Measurements from ENCODE around the gene RGS3. TPM values are rescaled to one million over a fixed set of nuclear protein-coding genes. Genes with fewer than 3 reads are reported as not detected.
"Not testable (repeated sequence)": the region's sequence is repeated elsewhere in the genome, so short reads cannot be mapped to it uniquely, and the experiment has no call there.

RGS3 gene
- total RNA-seq, 1 donor = 34.7 TPM

DNA sequence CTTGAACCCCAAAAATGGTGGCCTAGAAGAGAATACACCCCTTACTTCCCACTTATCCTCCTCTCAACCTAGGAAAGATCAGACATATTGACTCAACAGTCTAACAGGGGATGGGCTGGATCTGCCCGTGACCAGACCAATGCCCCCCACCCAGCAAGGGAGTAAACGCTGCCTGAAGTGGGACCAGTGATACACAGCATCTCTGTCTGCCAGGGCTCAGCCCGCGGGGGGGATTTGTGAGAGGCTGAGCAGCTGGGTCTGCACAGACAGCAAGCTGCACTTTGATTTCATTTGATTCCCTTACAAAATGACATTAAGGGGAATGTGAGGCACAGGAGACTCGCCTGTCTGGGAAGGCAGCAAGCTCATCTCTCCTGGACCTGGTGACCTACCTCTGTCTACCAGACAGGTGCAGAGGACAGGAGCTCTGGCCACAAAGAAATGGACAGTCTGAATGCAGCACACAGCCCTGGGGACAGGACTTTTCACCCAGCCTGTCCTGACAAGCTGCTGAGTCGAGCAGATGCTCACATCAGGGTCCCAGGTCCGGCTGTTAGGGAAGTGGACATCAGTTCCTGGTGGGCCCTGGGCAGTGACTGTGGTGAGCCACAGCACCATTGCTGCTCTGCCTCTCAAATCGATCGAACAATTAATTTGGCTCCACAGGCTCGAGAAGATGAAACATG, 79.9 kb downstream of the RGS3 start:
- no peak for DNase-seq (ENCODE audit: low read depth in 2 of 3, low spot score in 2 of 3)

DNA sequence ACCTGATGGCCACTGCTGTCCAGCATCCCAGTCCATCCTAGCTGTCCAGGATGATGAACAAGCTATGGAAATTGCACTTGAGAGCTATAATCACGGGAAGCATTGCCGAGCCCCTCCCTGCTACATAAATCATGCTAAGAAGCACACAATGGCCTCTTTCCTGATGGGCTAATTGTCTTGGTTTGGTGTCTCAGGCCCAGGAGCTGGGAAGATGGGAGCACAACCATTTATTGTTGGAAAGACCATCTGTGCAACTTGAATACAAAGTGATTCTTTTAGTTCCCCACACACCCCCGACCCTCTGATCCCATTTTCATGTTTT, 80.4 kb downstream of the RGS3 start:
- DNase-seq (ENCODE audit: low read depth in 2 of 3, low spot score in 2 of 3) = no peak

DNA sequence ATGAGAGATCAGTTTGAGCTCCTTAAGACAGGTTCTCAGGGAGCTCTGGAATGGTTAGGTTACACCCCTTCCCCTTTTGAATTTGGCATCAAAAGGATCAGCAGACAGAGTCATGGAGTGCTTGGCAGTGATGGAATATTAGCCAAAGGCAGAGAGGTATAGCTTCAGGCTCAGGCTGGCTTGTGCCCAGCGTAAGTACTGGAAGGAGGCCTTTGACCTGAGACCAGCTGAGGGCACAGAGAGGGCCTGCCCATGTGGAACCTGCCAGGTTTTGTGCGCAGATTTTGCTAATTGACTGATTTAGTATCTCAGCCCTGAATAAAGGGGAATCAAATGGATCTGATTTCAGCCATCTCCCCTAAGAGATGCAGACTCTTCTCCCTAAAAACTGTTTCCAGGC, 81.5 kb downstream of the RGS3 start:
- no peak for DNase-seq (ENCODE audit: low read depth in 2 of 3, low spot score in 2 of 3)

DNA sequence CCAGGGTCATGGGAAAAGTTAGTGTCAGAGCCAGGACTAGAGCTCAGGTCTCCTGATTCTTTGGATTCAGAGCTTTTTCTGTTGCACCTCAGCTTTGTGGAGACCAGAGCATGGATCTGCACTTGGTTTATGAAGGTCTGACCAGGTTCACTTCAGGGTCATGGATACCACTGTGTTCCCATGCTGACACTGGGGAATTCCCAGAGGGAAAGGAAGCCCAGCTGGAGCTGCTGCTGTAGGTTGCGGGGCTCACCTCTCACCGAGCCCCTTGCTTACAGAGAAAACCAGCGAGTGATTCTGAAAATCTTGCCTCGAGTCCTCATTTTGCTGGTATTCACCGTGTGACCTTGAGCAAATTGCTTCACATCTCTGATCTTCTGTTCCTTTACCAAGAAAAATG, 83.0 kb downstream of the RGS3 start:
- no peak for DNase-seq (ENCODE audit: low read depth in 2 of 3, low spot score in 2 of 3)

DNA sequence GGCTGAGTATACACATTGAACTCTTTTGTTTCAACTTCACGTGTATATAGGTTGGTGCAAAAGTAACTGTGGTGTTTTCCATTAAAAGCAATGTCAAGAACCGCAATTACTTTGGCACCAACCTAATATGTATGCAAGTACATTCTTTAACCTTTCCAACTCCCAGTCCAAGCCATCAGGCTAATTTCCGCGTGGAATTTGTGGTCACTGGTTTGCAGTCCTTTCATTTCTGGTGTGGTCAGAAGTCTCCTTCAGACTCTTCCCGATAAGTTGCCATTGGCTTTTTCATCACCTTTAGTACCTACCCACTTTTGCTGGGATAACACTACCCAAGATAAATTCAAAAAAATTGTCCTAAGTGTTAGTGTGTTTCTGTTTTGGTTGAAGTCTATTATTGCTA, 84.0 kb downstream of the RGS3 start:
- no peak for DNase-seq (ENCODE audit: low read depth in 2 of 3, low spot score in 2 of 3)

DNA sequence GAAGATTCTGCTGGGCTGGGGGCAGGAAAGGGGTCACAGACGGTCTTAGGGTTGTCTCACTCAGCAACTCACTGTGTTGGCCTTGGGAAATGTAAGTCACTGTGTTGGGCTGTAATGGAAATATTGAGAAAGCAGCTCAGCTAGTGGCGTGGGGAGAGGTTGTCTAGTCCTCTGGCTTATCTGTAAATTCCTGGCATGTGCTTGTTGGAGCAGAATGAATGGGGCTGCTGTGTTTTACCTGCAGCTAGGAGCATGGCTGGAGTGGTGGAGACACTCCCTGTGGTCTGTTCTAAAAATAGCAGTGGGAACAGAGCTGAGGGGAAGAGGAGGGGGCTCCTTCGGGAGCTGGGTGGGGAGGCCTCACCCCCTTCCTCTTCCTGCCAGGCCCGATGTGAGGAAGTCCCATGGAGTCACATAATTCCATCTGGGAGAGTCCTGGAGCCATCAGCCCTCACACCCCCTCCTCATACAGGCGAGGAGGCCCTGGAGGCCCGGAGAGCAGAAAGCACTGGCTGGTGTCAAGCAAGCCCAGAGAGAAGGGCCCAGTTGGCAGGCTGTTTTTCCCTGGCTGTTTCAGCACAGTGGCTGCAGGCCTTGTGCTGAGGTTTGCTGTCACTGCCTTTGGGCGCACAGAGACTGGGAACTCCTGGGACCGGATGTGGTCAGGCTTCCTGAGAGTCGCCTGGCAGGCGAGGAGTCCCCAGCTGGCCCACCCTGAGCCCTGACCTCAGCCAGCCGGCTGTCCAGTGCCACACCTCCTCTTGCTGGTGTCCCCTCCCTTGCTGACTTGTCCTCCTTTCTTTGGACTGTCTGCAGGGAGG, 84.9 kb downstream of the RGS3 start:
- peak in 2 of 3 donors; percentile 27 to 41 for DNase-seq (ENCODE audit: low read depth in 2 of 3, low spot score in 2 of 3)

DNA sequence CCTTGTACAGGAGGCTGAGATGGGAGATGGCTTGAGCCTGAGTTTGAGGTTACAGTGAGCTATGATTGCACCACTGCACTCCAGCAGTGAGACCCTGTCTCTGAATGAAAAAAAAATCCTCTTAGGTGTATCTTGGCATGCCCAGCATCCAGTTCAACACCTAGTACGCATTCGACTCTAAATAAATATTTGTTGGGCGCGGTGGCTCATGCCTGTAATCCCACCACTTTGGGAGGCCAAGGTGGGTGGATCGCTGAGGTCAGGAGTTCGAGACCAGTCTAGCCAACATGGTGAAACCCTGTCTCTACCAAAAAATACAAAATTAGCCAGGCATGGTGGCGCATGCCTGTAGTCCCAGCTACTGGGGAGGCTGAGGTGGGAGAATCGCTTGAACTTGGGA, 86.4 kb downstream of the RGS3 start:
- not testable (repeated sequence) for DNase-seq (ENCODE audit: low read depth in 2 of 3, low spot score in 2 of 3)

DNA sequence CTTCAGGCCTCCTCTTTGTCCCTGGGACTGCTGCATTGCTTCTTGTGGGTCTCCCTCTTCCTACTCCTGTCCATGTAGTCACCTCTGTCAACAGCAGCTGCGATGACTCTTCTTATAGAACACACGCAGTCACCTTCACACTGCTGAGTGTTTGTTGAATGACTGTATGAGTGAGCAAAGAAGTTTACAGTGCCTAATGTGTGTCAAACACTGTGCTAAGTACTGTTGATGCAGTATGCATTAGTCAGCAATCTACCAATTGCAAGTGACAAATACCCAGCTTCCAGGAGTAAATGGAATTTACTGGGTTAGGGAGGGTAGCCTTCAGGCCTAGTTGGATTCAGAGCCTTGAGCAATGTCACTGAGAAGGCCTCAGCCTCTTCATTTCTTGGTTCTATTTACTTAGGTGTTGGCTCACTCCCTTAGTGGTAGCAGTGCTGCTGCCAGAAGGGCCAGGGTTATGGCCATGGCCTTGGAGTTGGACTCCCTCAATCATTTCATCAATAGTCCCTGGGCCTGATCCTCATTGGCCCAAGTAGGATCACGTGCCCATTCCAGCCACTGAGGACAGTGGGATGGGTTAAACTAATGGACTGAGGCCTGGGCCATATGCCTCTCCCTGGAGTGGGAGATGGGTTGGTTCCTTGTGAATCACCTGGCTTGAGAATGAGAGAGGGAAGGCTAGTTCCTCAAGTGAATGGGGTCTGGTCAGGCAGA, 93.5 kb downstream of the RGS3 start:
- no peak for DNase-seq (ENCODE audit: low read depth in 2 of 3, low spot score in 2 of 3)

DNA sequence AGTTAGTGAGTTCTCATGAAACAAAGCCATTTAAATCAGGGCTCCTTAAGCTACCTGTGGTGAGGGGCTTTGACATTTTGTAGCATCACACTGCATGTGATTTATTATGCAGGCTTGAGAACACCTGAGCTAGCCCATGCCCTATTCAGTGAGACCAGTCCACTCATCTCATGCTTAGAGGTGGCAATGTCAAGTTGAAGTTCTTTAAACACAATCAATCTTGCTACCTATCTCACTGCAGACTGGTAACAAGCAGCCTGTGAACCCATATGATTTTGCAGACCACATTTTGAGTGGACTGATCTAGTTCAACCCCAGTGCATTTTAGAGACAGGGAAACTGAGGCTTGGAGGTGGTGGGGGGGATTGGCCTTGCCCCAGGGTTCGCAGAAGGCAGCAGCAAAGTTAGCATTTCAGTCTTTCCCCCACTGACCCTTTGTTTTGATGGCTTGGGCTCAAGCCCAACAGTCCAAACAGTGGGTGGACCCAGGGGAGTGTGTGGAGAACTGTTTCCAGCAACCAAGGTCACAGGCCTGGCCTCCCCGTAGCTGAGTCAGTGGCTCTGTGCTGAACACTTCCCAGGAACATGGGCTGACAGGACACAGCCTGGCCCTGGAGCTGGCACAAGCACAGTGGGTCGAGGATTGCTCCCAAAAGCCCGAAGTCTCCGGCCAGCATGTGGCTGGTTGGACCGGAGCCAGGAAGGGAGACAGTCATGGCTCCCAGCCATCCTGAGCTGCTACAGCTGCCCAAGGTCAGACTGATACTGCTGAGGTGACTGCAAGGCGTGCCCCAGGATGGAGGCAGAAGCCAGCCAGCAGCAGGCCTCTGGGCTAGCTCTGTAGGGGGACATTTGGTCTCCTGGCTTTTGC, 95.3 kb downstream of the RGS3 start:
- no peak for DNase-seq (ENCODE audit: low read depth in 2 of 3, low spot score in 2 of 3)

DNA sequence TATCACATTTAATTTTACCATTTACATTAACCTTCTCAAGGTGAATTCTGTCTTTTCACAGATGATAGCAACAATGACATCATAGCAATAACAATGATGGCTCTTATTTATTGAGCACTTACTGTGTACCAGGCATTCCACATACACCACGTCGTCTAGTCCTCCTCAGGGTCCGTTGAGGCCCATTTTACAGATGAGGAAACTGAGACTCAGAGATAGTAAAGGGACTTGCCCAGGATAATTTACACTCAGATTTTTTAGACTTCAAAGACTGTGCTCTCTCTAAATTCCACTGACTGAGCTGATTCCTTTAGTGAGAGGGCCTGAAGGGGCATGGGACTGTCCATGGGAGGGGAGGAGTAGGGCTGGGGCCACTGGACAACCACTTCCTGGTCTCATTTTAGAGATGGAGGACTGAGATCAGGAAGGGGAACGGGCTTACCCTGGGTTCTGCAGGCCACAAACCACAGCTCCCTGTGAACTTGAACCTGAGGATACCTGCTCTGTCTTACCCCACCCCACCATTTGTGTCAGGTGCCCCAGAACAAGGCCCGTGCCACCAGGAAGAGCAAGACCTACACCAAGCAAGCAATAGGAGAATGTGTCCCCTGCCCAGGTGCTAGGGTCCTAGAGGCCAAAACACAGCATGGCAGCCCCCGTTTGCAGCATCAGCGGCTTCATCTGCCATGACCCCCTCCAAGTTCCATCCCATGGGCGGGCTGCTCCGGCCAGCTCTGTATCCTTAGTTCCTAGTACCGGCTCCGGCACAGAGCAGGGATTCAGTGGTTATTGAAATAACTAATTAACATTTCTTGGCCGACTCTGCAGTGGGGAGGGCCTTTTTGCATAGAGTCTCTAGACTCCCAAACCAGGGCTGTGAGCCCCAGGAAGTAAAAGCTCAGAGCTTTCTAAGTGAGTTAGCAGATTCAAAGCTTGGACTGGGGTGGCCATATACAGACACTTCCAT, 96.6 kb downstream of the RGS3 start:
- DNase-seq (ENCODE audit: low read depth in 2 of 3, low spot score in 2 of 3) = no peak

DNA sequence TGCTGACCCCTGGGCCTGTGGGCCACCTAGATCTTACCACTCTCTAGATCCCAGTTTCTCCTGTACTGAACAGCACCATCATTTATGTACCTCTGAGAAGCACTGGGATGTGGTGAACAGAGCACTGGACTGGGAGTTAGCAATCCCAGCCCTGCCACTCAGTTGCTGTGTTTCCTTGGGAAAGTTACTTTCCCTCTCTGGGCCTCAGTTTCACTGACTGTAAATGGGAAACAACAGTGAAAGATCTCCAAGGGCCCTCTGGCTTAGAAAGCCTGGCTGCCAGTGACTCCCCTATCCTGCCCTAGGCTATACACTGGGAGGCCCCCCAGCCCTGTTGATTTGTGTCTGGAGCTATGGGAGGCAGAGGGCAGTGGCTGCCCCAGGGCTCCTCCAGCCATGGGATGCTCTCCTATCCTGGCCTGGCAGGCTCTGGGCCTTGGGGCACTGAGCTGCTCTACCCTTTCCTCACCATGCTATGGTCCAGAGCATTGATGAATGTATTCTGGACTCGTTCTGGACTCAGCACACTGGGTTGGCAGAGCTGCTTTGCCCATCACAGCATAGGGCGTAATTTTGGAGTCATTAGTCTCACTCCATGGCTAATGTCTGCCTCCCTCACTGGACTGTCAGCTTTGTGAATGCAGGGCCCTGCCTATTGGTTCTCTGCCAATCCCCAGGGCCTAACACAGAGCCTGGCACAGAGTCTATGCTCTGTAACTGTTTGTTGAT, 99.3 kb downstream of the RGS3 start:
- no peak for DNase-seq (ENCODE audit: low read depth in 2 of 3, low spot score in 2 of 3)

DNA sequence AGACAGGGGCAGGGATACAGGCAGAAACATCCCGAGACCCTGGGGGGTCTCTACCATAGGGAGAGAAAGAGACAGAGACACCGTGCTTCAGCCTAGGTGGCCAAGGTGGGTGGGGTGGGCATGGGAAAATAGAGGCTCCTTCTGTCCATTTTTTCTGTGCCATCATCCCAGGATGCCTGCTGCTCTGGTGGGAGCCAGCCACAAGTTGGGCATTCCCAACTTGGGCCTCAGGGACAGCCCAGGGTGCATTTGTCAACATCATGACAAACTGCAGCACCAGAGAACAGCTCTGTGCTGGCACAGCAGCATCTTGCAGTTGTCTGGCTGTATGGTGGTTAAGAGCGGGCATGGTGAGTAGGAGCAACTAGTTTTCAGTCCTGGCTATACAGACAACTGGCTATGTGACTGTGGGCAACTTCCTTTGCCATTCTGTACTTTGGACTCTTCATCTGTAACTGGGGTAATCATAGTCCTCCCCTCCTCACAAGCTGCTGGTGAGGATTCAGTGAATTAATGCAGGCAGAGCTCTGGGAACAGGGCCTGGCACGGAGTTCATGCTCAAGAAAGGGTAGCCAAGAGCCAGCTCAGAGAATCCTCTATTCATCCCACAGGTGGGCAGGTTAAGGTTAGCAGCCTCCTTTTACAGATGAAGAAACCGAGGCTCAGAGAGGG, 100.4 kb downstream of the RGS3 start:
- DNase-seq (ENCODE audit: low read depth in 2 of 3, low spot score in 2 of 3) = no peak

DNA sequence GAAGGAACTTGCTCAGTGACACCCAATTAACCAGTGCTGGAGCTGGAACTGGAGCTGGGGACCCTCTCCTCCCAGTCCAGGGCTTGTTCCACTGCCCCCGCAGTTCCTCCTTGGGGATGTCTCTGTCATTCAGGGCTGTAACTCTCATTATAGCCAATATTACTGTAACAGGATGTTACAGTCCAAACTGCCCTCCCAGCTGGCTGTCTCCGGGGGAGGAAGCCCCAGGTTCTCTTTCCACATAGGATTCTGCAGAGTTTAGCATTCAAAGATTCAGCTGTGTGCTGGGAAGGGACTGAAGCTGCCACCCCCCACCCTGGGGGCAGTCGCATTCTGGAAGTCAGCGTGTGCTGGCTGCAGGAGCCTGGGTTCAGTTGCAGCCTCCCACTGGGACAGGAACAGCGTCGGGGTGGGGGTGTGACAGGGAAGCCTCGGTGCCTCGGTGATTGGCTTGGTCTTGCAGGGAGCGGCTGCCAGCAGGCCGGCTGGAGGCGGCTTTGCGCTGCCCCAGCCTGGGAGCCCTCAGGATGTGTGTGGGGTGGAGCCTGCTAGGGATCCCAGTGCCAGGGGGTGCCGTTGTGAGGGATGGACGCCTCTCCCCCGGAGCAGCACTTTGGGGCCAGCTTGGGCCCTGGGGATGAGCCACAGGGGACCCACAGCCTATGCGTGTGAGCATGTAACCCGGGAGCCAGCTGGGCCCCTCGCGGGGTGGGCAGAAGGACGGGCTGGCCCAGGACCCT, 101.1 kb downstream of the RGS3 start:
- no peak for DNase-seq (ENCODE audit: low read depth in 2 of 3, low spot score in 2 of 3)

DNA sequence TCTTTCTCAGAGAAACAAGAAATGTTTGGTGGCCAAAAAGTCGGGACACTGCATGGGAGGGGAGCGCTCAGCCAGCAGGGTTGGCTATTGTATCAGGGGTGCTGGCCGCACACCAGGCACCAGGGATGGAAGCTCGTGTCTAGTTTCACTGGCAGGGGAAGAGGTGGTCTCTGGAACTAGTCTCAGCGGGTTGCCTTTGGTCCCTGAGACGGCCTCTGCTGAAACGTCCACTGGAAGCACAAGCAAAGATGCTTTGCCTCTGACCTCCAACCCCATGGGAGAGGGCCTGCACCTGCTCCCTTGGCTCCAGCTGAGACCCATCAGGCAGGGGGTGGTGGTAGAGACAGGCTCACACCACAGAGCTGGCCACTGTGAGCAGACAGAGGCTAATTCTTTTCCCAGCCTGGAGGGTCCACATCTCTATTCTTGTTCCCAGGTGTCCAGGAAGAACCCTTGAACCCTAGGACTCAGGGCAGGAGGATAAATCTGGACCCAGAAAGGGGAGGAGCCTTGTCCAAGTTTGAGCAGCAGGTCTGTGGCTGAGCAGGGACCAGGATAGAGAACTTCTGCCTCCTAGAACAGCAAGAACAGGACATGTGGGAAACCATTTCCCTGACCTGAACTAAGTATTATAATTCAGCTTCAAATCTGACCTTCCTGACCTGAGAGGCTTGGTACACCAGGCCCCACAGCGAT, 102.6 kb downstream of the RGS3 start:
- DNase-seq (ENCODE audit: low read depth in 2 of 3, low spot score in 2 of 3) = no peak

DNA sequence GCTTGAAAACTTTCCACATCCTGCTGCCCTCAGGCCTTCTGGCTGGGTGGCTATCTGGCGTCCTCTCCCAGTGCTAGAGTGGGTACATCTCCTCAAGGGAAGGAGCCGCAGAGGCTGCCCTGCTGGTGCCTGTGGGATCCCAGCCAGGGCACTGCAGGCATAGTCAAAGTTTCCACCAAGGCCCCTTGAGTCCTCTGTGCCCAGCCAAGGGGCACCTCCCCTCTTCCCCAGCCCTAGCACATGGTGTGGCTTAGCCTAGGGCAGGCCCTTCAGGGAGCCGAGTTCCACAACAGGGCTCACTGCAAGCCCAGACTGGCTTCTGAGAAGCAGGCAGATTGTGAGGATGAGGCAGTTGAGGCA, 103.2 kb downstream of the RGS3 start:
- no peak for DNase-seq (ENCODE audit: low read depth in 2 of 3, low spot score in 2 of 3)

DNA sequence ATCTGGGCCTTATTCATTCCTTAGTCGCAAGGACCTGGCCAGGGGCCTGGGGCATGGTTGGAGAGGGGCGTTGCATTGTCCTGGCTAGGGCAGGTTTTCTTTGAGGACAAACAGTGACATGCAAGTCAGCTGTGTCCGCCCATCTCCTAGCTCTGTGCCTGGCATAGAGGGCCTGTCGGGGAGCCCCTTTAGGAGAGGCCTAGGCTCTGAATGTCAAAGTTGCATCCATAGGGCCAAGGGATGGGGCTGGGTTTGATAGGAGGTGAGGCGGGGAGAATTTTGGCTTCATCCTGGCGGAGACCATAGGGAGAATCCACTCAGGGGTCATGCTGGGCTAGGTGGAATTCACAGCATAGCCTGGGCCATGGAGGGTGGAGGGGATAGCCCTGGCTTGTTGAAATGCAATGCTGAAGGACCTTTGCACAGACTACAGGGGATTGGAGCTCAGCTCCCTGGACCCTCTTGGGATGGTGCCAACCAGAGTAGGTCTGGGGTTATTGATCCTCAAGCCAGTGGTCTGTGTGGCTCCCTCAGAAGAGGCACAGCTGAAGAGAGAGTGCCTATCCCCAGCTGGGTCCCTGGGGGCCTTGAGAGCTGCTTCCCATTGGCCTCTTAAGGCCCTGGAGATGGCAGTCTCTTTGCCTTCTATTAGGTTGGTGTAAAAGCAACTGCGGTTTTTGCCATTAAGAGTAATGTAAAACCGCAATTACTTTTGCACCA, 104.0 kb downstream of the RGS3 start:
- DNase-seq (ENCODE audit: low read depth in 2 of 3, low spot score in 2 of 3) = no peak

DNA sequence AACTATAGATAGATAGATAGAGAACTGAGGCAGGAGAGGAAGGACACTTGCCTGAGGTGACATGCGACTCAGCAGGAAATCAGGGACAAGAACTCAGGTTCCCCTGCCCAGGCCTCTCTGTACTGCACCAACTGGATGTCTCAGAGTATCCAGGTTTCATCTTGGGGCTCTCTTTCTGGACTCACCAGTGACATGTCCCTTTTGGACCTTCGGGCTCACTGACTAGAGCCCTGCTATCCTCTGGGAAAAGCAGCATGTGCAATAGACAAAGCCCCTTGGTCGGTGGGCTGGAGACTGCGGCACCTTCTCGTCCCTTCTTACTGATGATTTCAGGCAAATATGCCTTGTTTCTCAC, 104.5 kb downstream of the RGS3 start:
- no peak for DNase-seq (ENCODE audit: low read depth in 2 of 3, low spot score in 2 of 3)

Measured in hematopoietic multipotent progenitor cell (in vitro differentiated cells).